ENCODE measurements around the gene VEPH1.

- TF ChIP-seq CTCF (IDR thresholded peaks at IDR 0.05; ENCODE audit: insufficient read depth, low read length, poor library complexity, severe bottlenecking): no peak
- no peak for TF ChIP-seq EZH2phosphoT487 (conservative IDR thresholded peaks at IDR 0.05; ENCODE audit: low read length)
Measured at GRCh38 chr3:157429708-157430107, 73.5 kb downstream of the VEPH1 start.

All from SU-DHL-6 (cell line).